ENCODE results near the gene HAUS8. TPM values are rescaled to one million over a fixed set of nuclear protein-coding genes. Genes with fewer than 3 reads are reported as not detected.

The HAUS8 gene
- total and polyA plus RNA-seq, 2 of the 4 experiments (the other 2 are of a cell fraction): 3.4 to 14.2 TPM

- POLR2A ChIA-PET (ENCODE audit: unreplicated experiment): no interaction called here
- CTCF ChIA-PET: interaction anchor here (0.6 kb wide), 1 partner anchor 48 kb away, joined by 3 read pairs; no protein-coding TSS in a partner anchor
- BruUV-seq (replicated peaks): no TSS peak
Observed at GRCh38 chr19:17070421-17070820, 4.8 kb downstream of the HAUS8 start.

More at GRCh38 chr19:17070421-17070820, 4.8 kb downstream of the HAUS8 start:
- Histone ChIP-seq H3K14ac (replicated peaks; ENCODE audit: low read depth, low read length) (no peak overlapping the region), H3K4ac (ENCODE audit: low read depth, low read length) (no peak overlapping the region), H3K9me1 (ENCODE audit: insufficient read depth, low read length) (peaks cover 2% of the 10 kb centered on the region; the same call in 1 of the 2 replicates), H2BK120ac (ENCODE audit: low read depth, low read length) (no peak overlapping the region), H2AK5ac (ENCODE audit: low read depth, low read length) (no peak overlapping the region), H3K27ac (ENCODE audit: insufficient read depth, low read length) (no peak overlapping the region), H3K4me1 (ENCODE audit: control insufficient read depth, insufficient read depth, low read length) (peaks cover 8% of the 10 kb centered on the region), H3K18ac (ENCODE audit: low read depth, low read length) (no peak overlapping the region), H4K5ac (ENCODE audit: low read depth, low read length) (no peak overlapping the region), H3K79me1 (ENCODE audit: low read depth in 1 of 2, low read length in 2 of 2) (peaks cover 32 to 65% of the 10 kb centered on the region in 2 experiments), H2BK15ac (ENCODE audit: low read depth, low read length) (no peak overlapping the region), H3K27me3 (ENCODE audit: control insufficient read depth, insufficient read depth, low read length) (no peaks in the 10 kb centered on the region), H4K8ac (ENCODE audit: low read depth in 2 of 2, low read length in 2 of 2) (no peak overlapping the region), H3K9ac (ENCODE audit: low read depth, low read length) (no peak overlapping the region), H2BK5ac (ENCODE audit: low read depth, low read length, poor library complexity, severe bottlenecking) (no peak overlapping the region), H3K4me2 (ENCODE audit: low read depth, low read length) (no peak overlapping the region), H2AFZ (replicated peaks; ENCODE audit: low read length, poor library complexity) (no peak overlapping the region), H3K9me3 (ENCODE audit: control insufficient read depth, insufficient read depth, low read length) (no peaks in the 10 kb centered on the region), H3K4me3 (ENCODE audit: insufficient read depth, low read depth, low read length) (no peak overlapping the region), H3K23ac (ENCODE audit: low read depth, low read length) (no peak overlapping the region), H3K56ac (ENCODE audit: extremely low read depth, insufficient read depth, low read length) (no peak overlapping the region), H4K20me1 (ENCODE audit: insufficient read depth, low read length) (peaks cover 10% of the 10 kb centered on the region; the same call in 1 of the 2 replicates), H2AK9ac (replicated peaks; ENCODE audit: low read depth, low read length, poor library complexity) (peak overlapping the region; percentile 14), H2BK20ac (ENCODE audit: low read depth, low read length) (no peak overlapping the region), H3K36me3 (ENCODE audit: control insufficient read depth, insufficient read depth, low read length) (peaks cover 3% of the 10 kb centered on the region; the same call in 1 of the 2 replicates), H4K91ac (ENCODE audit: insufficient read depth, low read depth, low read length) (no peak overlapping the region)
- TF ChIP-seq RFX5 (IDR thresholded peaks at IDR 0.05; ENCODE audit: low read depth, low read length): no peak
- no peak for TF ChIP-seq USF2 (IDR thresholded peaks at IDR 0.05; ENCODE audit: low read depth, low read length)
- TF ChIP-seq RCOR1 (IDR thresholded peaks at IDR 0.05; ENCODE audit: insufficient replicate concordance, low read length): no peak
- TF ChIP-seq MAFK (IDR thresholded peaks at IDR 0.05; ENCODE audit: low read depth, low read length): no peak
- TF ChIP-seq CHD1 (IDR thresholded peaks at IDR 0.05; ENCODE audit: low read depth, low read length): no peak
- no peak for TF ChIP-seq MAZ (IDR thresholded peaks at IDR 0.05; ENCODE audit: borderline replicate concordance, low read depth, low read length)
- no peak for TF ChIP-seq MXI1 (IDR thresholded peaks at IDR 0.05; ENCODE audit: borderline replicate concordance, low read depth, low read length)
- TF ChIP-seq, protein P1, sequence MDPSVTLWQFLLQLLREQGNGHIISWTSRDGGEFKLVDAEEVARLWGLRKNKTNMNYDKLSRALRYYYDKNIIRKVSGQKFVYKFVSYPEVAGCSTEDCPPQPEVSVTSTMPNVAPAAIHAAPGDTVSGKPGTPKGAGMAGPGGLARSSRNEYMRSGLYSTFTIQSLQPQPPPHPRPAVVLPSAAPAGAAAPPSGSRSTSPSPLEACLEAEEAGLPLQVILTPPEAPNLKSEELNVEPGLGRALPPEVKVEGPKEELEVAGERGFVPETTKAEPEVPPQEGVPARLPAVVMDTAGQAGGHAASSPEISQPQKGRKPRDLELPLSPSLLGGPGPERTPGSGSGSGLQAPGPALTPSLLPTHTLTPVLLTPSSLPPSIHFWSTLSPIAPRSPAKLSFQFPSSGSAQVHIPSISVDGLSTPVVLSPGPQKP (IDR thresholded peaks at IDR 0.05; ENCODE audit: borderline replicate concordance, low read depth, low read length): no peak
- TF ChIP-seq POLR2A (IDR thresholded peaks at IDR 0.05; ENCODE audit: low read depth, low read length): no peak
- TF ChIP-seq NFE2L2 (IDR thresholded peaks at IDR 0.05; ENCODE audit: low read depth, low read length): no peak
- no peak for TF ChIP-seq CEBPB (IDR thresholded peaks at IDR 0.05; ENCODE audit: low read depth, low read length)
- no peak for TF ChIP-seq BHLHE40 (IDR thresholded peaks at IDR 0.05; ENCODE audit: low read depth, low read length)
- TF ChIP-seq FOS (IDR thresholded peaks at IDR 0.05; ENCODE audit: low read depth, low read length): no peak
- no peak for TF ChIP-seq CTCF (conservative IDR thresholded peaks at IDR 0.05; ENCODE audit: low read depth, low read length)
- TF ChIP-seq RAD21 (IDR thresholded peaks at IDR 0.05; ENCODE audit: low read length): no peak
- TF ChIP-seq SMC3 (IDR thresholded peaks at IDR 0.05; ENCODE audit: low read depth, low read length): no peak
- WGBS, 2 experiments (ENCODE audit: extremely low coverage in 2 of 2, insufficient read length in 1 of 2): 96% methylated on average over 10 of the region's 12 CpGs; no CpG with 5 or more reads in 1 of the 2 experiments
- dilution Hi-C loops (cut with HindIII; ENCODE audit: low sequenced_read_pairs, unreplicated experiment) (no loop called here), in situ Hi-C loops (cut with MboI; ENCODE audit: low sequenced_read_pairs) (loop anchor here (5.0 kb wide), 1 partner anchor 217 kb away; no protein-coding TSS in a partner anchor), intact Hi-C loops (cut with micrococcal nuclease) (no loop called here)
- no peak for DNase-seq
- ATAC-seq (ENCODE audit: low read depth): no peak
